ENCODE data around the gene LRRIQ3. TPM values are rescaled to one million over a fixed set of nuclear protein-coding genes. Genes with fewer than 3 reads are reported as not detected.
"Not testable (repeated sequence)": the region's sequence is repeated elsewhere in the genome, so short reads cannot be mapped to it uniquely, and the experiment has no call there.

The LRRIQ3 gene
- total RNA-seq, 2 donors from 2014 or later = 1.5 to 1.7 TPM

- Mint-ChIP-seq H3K9me3 (peaks cover 3% of the 10 kb centered on the region), H3K27me3 (no peaks in the 10 kb centered on the region), H3K36me3 (ENCODE audit: low read depth) (no peaks in the 10 kb centered on the region), H3K27ac (no peak overlapping the region), H3K4me3 (no peak overlapping the region), H3K4me1 (no peaks in the 10 kb centered on the region)
- ATAC-seq (replicated peaks) = no peak
These were observed 17.5 kb downstream of the LRRIQ3 start for GRCh38 chr1:74180490-74180889.

GRCh38 chr1:74174423-74174822 lies 23.6 kb downstream of the LRRIQ3 start:
- H3K4me3 Mint-ChIP-seq; H3K27ac Mint-ChIP-seq; H3K4me1 Mint-ChIP-seq; ATAC-seq (replicated peaks); H3K36me3 Mint-ChIP-seq (ENCODE audit: low read depth); H3K27me3 Mint-ChIP-seq: not testable (repeated sequence)
- peaks cover 14% of the 10 kb centered on the region for H3K9me3 Mint-ChIP-seq

DNA sequence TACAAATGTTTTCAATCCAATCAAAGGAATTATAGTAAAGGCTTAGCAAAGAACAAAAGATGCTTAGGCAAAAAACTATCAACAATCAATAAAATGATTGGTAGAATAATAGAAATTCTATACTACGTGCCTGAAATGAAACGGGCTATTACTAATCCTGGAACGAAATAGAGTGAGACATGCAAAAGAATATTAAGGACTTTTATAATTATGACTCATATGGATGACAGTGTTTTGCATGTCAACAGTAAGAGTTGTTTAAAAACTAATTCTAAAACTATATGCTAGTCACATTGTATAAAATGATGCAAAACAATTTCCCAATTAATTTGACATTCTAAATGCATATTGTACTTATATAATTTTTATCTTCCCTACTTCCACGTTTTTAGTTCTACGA lies 35.6 kb downstream of the LRRIQ3 start:
- Mint-ChIP-seq H3K27ac (no peak overlapping the region), H3K4me3 (no peak overlapping the region), H3K27me3 (peaks cover 2% of the 10 kb centered on the region), H3K4me1 (no peaks in the 10 kb centered on the region), H3K9me3 (peaks cover 4% of the 10 kb centered on the region), H3K36me3 (ENCODE audit: low read depth) (no peaks in the 10 kb centered on the region)
- no peak for ATAC-seq (replicated peaks)

DNA sequence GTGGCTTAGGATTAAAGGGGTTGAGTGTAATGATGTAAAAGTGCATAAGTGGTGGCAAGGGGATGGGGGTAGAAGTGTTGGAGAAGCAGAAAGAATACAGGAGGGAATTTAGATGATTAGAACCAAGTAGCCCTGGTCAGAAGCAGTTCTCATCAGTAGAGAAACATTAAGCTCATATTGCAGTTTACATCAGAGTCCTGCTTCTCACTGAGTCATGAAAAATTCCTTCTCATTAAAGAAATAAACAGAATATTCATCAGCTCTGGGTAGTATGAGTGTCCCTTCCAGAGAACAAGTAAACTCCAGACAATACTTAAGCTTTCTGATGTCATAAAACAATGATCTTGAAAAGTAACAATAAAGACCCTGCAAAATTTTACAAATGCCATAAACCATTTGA lies 36.5 kb downstream of the LRRIQ3 start:
- Mint-ChIP-seq H3K4me1 (no peaks in the 10 kb centered on the region), H3K27ac (no peak overlapping the region), H3K27me3 (peaks cover 2% of the 10 kb centered on the region), H3K36me3 (ENCODE audit: low read depth) (no peaks in the 10 kb centered on the region), H3K9me3 (peaks cover 4% of the 10 kb centered on the region), H3K4me3 (no peak overlapping the region)
- ATAC-seq (replicated peaks) = no peak

DNA sequence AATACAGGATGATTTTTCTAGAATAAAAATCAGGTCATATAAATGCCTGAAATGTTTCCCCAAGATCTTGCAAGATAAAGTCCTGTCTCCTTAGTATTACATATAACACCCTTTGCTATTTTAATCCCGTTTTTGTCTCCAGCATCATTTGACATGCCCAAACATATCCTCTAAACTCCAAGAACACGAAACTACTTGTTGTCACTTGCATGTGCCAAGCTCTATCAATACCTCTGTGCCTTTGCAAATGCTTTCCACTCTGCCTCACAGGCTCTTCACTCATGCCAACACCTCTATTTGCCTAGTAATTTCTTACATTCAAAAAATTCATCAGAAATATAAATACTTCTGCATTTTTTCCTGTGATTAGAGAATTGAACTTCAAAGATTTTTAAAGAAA lies 37.9 kb downstream of the LRRIQ3 start:
- Mint-ChIP-seq H3K9me3 (no peaks in the 10 kb centered on the region), H3K27me3 (no peaks in the 10 kb centered on the region), H3K4me1 (no peaks in the 10 kb centered on the region), H3K36me3 (ENCODE audit: low read depth) (no peaks in the 10 kb centered on the region), H3K27ac (no peak overlapping the region), H3K4me3 (no peak overlapping the region)
- ATAC-seq (replicated peaks) = no peak

- peaks cover 4% of the 10 kb centered on the region for H3K9me3 Mint-ChIP-seq
- ATAC-seq (replicated peaks) = no peak
- no peaks in the 10 kb centered on the region for H3K4me1 Mint-ChIP-seq
- no peaks in the 10 kb centered on the region for H3K27me3 Mint-ChIP-seq
- H3K4me3 Mint-ChIP-seq = no peak overlapping the region
- H3K27ac Mint-ChIP-seq = no peak overlapping the region
- H3K36me3 Mint-ChIP-seq (ENCODE audit: low read depth) = no peaks in the 10 kb centered on the region
These were observed 52.9 kb downstream of the LRRIQ3 start for GRCh38 chr1:74145086-74145485.

DNA sequence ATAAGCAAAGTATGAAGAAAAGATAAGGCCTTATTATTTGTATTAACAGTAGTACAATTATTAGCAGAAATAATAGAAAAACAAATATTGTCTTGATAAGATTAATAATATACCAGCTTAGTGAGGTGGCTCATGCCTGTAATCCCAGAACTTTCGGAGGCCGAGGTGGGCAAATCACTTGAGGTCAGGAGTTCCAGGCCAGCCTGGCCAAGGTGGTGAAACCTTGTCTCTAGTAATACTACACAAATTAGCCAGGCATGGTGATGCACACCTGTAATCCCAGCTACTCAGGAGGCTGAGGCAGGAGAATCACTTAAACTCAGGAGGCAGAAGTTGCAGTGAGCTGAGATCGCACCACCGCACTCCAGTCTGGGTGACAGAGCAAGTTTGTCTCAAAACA lies 80.6 kb downstream of the LRRIQ3 start:
- not testable (repeated sequence) for H3K4me1 Mint-ChIP-seq; H3K27me3 Mint-ChIP-seq; H3K4me3 Mint-ChIP-seq; ATAC-seq (replicated peaks); H3K27ac Mint-ChIP-seq; H3K9me3 Mint-ChIP-seq; H3K36me3 Mint-ChIP-seq (ENCODE audit: low read depth)

DNA sequence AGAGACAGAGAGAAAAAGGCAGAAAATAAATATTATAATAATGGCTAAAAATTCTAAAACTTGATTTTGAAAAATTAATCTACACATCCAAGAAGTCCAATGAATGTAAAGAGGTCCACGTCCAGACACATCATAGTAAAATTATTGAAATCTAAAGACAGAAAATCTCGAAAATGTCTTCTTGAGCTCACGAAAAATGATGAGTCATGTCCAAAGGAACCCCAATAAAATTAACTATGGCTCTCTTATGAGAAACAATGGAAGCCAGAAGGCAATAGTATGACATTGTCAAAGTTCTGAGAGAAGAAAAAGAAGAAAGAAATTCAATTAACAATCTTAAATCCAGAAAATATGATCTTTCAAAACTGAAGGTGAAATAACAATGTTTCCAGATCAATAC lies 84.6 kb downstream of the LRRIQ3 start:
- H3K4me3 Mint-ChIP-seq = no peak overlapping the region
- ATAC-seq (replicated peaks) = no peak
- no peaks in the 10 kb centered on the region for H3K27me3 Mint-ChIP-seq
- H3K27ac Mint-ChIP-seq = no peak overlapping the region
- no peaks in the 10 kb centered on the region for H3K9me3 Mint-ChIP-seq
- H3K36me3 Mint-ChIP-seq (ENCODE audit: low read depth) = no peaks in the 10 kb centered on the region
- H3K4me1 Mint-ChIP-seq = no peaks in the 10 kb centered on the region

GRCh38 chr1:74107394-74107793 lies 90.6 kb downstream of the LRRIQ3 start:
- Mint-ChIP-seq H3K36me3 (ENCODE audit: low read depth) (no peaks in the 10 kb centered on the region), H3K4me1 (no peaks in the 10 kb centered on the region), H3K4me3 (no peak overlapping the region), H3K9me3 (peaks cover 3% of the 10 kb centered on the region), H3K27ac (no peak overlapping the region), H3K27me3 (no peaks in the 10 kb centered on the region)
- ATAC-seq (replicated peaks) = no peak

DNA sequence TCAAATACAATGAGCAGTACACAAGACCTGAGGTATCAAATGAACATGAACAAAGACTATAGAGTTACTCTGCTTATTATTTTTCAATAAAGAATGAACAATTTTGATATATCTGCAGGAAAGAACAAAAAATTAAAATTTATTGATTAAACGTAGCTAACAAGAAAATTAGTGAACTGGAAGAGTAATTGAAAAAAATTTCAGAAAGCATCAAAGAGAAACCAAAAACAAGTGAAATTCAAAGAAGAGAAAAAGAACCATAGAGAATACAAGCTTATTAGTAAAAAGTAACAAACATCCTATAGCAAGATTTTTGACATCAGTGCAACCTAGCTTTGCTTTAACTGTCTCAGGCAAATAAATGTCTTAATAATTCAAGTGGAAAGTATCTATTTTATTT lies 106.6 kb downstream of the LRRIQ3 start:
- H3K4me1 Mint-ChIP-seq = no peaks in the 10 kb centered on the region
- ATAC-seq (replicated peaks) = no peak

DNA sequence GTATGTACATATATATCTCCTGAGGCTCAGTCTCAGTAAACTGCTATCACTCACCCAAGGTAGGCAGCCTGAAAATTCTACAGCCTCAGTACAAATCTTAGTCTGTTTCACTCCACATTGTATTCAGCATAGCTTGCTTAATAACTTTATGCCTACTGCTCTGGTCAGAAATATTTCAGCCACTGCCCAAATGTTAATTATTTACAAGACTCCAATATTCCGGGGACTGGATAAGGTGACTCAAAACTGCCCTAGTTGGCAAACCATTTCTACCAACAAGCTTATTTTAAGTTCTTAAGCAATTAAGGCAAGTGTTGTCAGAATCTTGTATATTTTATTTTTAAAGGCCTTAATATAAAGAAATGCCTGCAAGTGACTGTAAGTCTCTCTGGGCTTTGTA lies 114.8 kb downstream of the LRRIQ3 start:
- no peak for ATAC-seq (replicated peaks)
- Mint-ChIP-seq H3K27ac (no peak overlapping the region), H3K36me3 (ENCODE audit: low read depth) (no peaks in the 10 kb centered on the region), H3K4me1 (no peaks in the 10 kb centered on the region), H3K4me3 (no peak overlapping the region), H3K9me3 (no peaks in the 10 kb centered on the region), H3K27me3 (no peaks in the 10 kb centered on the region)

More for the DNA sequence above, 106.6 kb downstream of the LRRIQ3 start:
- no peak overlapping the region for H3K27ac Mint-ChIP-seq
- H3K4me3 Mint-ChIP-seq = no peak overlapping the region
- no peaks in the 10 kb centered on the region for H3K36me3 Mint-ChIP-seq (ENCODE audit: low read depth)
- H3K27me3 Mint-ChIP-seq = no peaks in the 10 kb centered on the region
- H3K9me3 Mint-ChIP-seq = peaks cover 11% of the 10 kb centered on the region

GRCh38 chr1:74065081-74065480 lies 132.9 kb downstream of the LRRIQ3 start:
- Mint-ChIP-seq H3K27me3 (no peaks in the 10 kb centered on the region), H3K9me3 (peaks cover 4% of the 10 kb centered on the region), H3K4me3 (no peak overlapping the region), H3K36me3 (ENCODE audit: low read depth) (no peaks in the 10 kb centered on the region), H3K27ac (no peak overlapping the region), H3K4me1 (no peaks in the 10 kb centered on the region)
- no peak for ATAC-seq (replicated peaks)

DNA sequence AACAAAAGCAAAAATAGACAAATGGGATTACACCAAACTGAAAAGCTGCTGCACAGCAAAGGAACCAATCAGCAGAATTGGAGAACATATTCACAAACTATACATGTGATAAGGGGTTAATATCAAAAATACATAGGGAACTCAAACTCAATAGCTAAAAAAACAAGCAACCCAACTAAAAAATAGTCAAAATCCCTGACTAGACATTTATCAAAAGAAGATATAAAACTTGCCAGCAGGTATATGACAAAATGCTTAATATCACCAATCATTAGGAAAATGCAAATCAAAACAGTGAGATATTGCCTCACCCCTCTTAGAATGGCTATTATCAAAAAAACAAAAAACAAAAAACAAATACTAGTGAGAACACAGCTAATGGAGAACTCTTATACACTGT lies 140.3 kb downstream of the LRRIQ3 start:
- Mint-ChIP-seq H3K27me3 (no peaks in the 10 kb centered on the region), H3K27ac (no peak overlapping the region), H3K36me3 (ENCODE audit: low read depth) (no peaks in the 10 kb centered on the region), H3K9me3 (peaks cover 4% of the 10 kb centered on the region), H3K4me3 (no peak overlapping the region), H3K4me1 (no peaks in the 10 kb centered on the region)
- ATAC-seq (replicated peaks) = no peak

GRCh38 chr1:74053407-74053806 lies 144.6 kb downstream of the LRRIQ3 start:
- no peak overlapping the region for H3K4me3 Mint-ChIP-seq
- H3K36me3 Mint-ChIP-seq (ENCODE audit: low read depth) = no peaks in the 10 kb centered on the region
- H3K27ac Mint-ChIP-seq = no peak overlapping the region
- H3K27me3 Mint-ChIP-seq = peaks cover 3% of the 10 kb centered on the region
- peaks cover 4% of the 10 kb centered on the region for H3K9me3 Mint-ChIP-seq
- no peaks in the 10 kb centered on the region for H3K4me1 Mint-ChIP-seq
- no peak for ATAC-seq (replicated peaks)

GRCh38 chr1:74050386-74050785 lies 147.6 kb downstream of the LRRIQ3 start:
- Mint-ChIP-seq H3K36me3 (ENCODE audit: low read depth) (no peaks in the 10 kb centered on the region), H3K4me3 (no peak overlapping the region), H3K4me1 (no peaks in the 10 kb centered on the region), H3K27ac (no peak overlapping the region), H3K9me3 (peaks cover 13% of the 10 kb centered on the region), H3K27me3 (peaks cover 3% of the 10 kb centered on the region)
- no peak for ATAC-seq (replicated peaks)

- no peaks in the 10 kb centered on the region for H3K4me1 Mint-ChIP-seq
- ATAC-seq (replicated peaks) = no peak
- no peak overlapping the region for H3K4me3 Mint-ChIP-seq
- H3K27ac Mint-ChIP-seq = no peak overlapping the region
- peaks cover 14% of the 10 kb centered on the region for H3K9me3 Mint-ChIP-seq
- no peaks in the 10 kb centered on the region for H3K36me3 Mint-ChIP-seq (ENCODE audit: low read depth)
- no peaks in the 10 kb centered on the region for H3K27me3 Mint-ChIP-seq
These were observed 159.9 kb downstream of the LRRIQ3 start for GRCh38 chr1:74038042-74038441.
